Prostate gland (tissue), 2 donors: ENCODE measurements around the gene PKP3.

Source experiments
- POLR2A ChIP-seq: fragments of 450-650 bp; IDR thresholded peaks from one replicate; pipeline ENCODE4 v1.6.1; 2016; ENCODE audit warnings: antibody characterized with exemption, mild to moderate bottlenecking
- TF ChIP-seq, protein P1 (sequence below), 4 experiments: fragments of 200-600 bp in 2 of 4; fragments of 450-650 bp in 2 of 4; sonication (generic) in 2 of 4; IDR thresholded peaks; 1 replicate in 3 of 4; 2 replicates in 1 of 4; pipeline ENCODE4 v1.5.1; 2016 to 2019; ENCODE audit warnings: antibody characterized with exemption in 4 of 4, mild to moderate bottlenecking in 2 of 4, moderate library complexity in 2 of 4

DNA sequence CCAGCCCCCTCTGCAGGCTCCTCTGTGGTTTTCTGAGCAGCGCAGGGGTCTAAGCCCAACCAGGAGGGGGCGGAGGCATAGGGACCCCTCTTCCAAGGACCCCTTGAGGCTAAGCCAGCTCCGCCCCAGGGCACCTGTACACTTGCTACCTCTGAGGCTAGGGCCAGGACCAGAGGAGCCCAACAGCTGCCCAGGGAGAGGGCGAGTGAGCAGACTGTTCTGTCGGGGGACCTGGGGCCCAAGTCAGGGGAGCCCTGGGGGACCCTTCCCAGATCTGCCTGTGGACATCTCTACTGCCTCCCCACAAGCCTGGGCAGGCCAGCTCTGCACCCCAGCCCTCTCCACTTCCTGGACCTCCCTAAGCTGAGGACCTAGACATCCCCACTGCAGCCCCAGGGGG is 23.0 kb upstream of the PKP3 start:
- TF ChIP-seq, protein P1, sequence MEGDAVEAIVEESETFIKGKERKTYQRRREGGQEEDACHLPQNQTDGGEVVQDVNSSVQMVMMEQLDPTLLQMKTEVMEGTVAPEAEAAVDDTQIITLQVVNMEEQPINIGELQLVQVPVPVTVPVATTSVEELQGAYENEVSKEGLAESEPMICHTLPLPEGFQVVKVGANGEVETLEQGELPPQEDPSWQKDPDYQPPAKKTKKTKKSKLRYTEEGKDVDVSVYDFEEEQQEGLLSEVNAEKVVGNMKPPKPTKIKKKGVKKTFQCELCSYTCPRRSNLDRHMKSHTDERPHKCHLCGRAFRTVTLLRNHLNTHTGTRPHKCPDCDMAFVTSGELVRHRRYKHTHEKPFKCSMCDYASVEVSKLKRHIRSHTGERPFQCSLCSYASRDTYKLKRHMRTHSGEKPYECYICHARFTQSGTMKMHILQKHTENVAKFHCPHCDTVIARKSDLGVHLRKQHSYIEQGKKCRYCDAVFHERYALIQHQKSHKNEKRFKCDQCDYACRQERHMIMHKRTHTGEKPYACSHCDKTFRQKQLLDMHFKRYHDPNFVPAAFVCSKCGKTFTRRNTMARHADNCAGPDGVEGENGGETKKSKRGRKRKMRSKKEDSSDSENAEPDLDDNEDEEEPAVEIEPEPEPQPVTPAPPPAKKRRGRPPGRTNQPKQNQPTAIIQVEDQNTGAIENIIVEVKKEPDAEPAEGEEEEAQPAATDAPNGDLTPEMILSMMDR (IDR thresholded peaks at IDR 0.05) = no peak
- no peak for TF ChIP-seq POLR2A
